ENCODE results near the gene MLPH. TPM values are rescaled to one million over a fixed set of nuclear protein-coding genes. Genes with fewer than 3 reads are reported as not detected.

The MLPH gene
- total and polyA plus RNA-seq, 9 of the 15 experiments (the other 6 are each of a cell fraction or from before 2014, with no cell fraction given) = 0.22 TPM; not detected in 8

DNA sequence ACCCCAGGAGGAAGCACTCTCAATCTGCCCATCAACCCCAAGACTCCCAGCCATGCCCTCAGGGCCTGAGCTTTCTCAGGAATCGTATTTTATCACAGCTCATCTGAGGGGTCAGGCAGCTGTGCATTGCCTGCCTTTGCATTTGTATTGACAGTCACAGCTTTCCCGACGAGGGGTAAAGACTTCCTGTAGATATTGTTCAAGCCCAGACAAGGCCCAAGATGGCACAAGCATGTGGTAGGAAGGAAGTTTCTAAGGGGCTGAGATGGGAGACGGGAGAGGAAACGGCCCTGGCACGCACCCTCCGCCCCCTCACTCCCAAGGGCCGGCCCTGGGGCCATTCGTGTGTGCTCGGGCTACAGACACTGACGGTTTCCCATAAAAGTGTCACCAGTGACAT lies 45.1 kb downstream of the MLPH start:
- ChIA-PET CTCF (ENCODE audit: low intra/inter-chr PET ratio) (no interaction called here), POLR2A (no interaction called here)
- DNase-seq (ENCODE audit: extremely low read depth in 1 of 4, low spot score in 3 of 4) (no peak), FAIRE-seq (no peak), ATAC-seq (no peak)
- no peaks in the 10 kb centered on the region for H3K36me3 ChIP-seq (ENCODE audit: control insufficient read depth, insufficient read depth, low read length)
- no peak overlapping the region for H3K27ac ChIP-seq (ENCODE audit: extremely low read depth, low read depth, low read length)
- H3K4me3 ChIP-seq = no peak overlapping the region
- no peaks in the 10 kb centered on the region; a peak in 2 of 5 replicates for H3K4me1 ChIP-seq (replicated peaks in 1 of 2; ENCODE audit: control insufficient read depth in 2 of 2, insufficient read depth in 2 of 2, low read length in 2 of 2)
- WGBS (ENCODE audit: insufficient coverage, low coverage, missing lambda C conversion rate) = 6% methylated on average over 6 of the region's 11 CpGs
- no peak overlapping the region for H3K9ac ChIP-seq (ENCODE audit: insufficient read depth in 1 of 2, low read depth in 2 of 2, low read length in 2 of 2)
- intact Hi-C loops (cut with micrococcal nuclease) (no loop called here), in situ Hi-C loops (cut with MboI) (no loop called here)
- BruUV-seq (replicated peaks) = no TSS peak
- TF ChIP-seq RB1 (IDR thresholded peaks at IDR 0.05; ENCODE audit: low read depth) (no peak), SRSF3 (IDR thresholded peaks at IDR 0.05; ENCODE audit: insufficient read depth, low read length) (no peak), NFE2L1 (tag; IDR thresholded peaks at IDR 0.05; ENCODE audit: borderline replicate concordance, low read depth) (no peak), HMG20B (CRISPR knock-in tag; IDR thresholded peaks at IDR 0.05) (no peak), MCM5 (IDR thresholded peaks at IDR 0.05; ENCODE audit: low read depth) (no peak), ZNF398 (CRISPR knock-in tag; IDR thresholded peaks at IDR 0.05) (no peak), KLF1 (tag; IDR thresholded peaks at IDR 0.05) (no peak), ZBTB7A (IDR thresholded peaks at IDR 0.05; ENCODE audit: borderline replicate concordance, control insufficient read depth, low read depth, low read length) (no peak), CHCHD3 (CRISPR knock-in tag; IDR thresholded peaks at IDR 0.05) (no peak), EZH2 (IDR thresholded peaks at IDR 0.05; ENCODE audit: borderline replicate concordance, low read depth, low read length) (no peak), ATF2 (CRISPR knock-in tag; IDR thresholded peaks at IDR 0.05) (no peak), HIVEP1 (CRISPR knock-in tag; IDR thresholded peaks at IDR 0.05) (no peak), CBX1 (IDR thresholded peaks at IDR 0.05; ENCODE audit: low read depth) (no peak)
- TF ChIP-seq, protein P1, sequence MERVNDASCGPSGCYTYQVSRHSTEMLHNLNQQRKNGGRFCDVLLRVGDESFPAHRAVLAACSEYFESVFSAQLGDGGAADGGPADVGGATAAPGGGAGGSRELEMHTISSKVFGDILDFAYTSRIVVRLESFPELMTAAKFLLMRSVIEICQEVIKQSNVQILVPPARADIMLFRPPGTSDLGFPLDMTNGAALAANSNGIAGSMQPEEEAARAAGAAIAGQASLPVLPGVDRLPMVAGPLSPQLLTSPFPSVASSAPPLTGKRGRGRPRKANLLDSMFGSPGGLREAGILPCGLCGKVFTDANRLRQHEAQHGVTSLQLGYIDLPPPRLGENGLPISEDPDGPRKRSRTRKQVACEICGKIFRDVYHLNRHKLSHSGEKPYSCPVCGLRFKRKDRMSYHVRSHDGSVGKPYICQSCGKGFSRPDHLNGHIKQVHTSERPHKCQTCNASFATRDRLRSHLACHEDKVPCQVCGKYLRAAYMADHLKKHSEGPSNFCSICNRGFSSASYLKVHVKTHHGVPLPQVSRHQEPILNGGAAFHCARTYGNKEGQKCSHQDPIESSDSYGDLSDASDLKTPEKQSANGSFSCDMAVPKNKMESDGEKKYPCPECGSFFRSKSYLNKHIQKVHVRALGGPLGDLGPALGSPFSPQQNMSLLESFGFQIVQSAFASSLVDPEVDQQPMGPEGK (CRISPR knock-in tag; IDR thresholded peaks at IDR 0.05; ENCODE audit: borderline replicate concordance) = no peak
- H3K4me2 ChIP-seq (ENCODE audit: insufficient read depth, low read length) = no peak overlapping the region
- no peaks in the 10 kb centered on the region for H3K79me2 ChIP-seq (ENCODE audit: control insufficient read depth, insufficient read depth, low read length)
- H3K27me3 ChIP-seq (ENCODE audit: control insufficient read depth in 2 of 2, insufficient read depth in 2 of 2, low read length in 2 of 2) = peaks cover 2 to 55% of the 10 kb centered on the region in 2 experiments; a peak in 3 of 5 replicates
- H3K9me1 ChIP-seq (ENCODE audit: control insufficient read depth, insufficient read depth, low read length) = no peaks in the 10 kb centered on the region
- H4K20me1 ChIP-seq (replicated peaks; ENCODE audit: control insufficient read depth, insufficient read depth, low read length) = no peaks in the 10 kb centered on the region
- no peaks in the 10 kb centered on the region for H3K9me3 ChIP-seq (replicated peaks; ENCODE audit: control insufficient read depth, insufficient read depth, low read depth, low read length)
- H2AFZ ChIP-seq (ENCODE audit: low read depth, low read length) = no peak overlapping the region

Measured in K562 (cell line).